A549 (cell line): ENCODE measurements around the gene SIGMAR1. TPM values are rescaled to one million over a fixed set of nuclear protein-coding genes. Genes with fewer than 3 reads are reported as not detected.

Source experiments
- ATAC-seq, 2 experiments: fragments of 200-7000 bp in 1 of 2; fragments of >200 bp in 1 of 2; cut with Nextera tagmentation in 1 of 2; cut with Tn5 transposase in 1 of 2; 3 replicates each; pipeline versions ENCODE4 v1.8.0 to v1.9.1; 2018 to 2020; ENCODE audit warnings: mild to moderate bottlenecking in 1 of 2, moderate library complexity in 1 of 2
- CTCF ChIA-PET: fragments of 300-600 bp; sonication (Branson Sonifier 250); formaldehyde crosslinking; extraction: SDS; loops from one replicate; lab custom pipeline; 2021; ENCODE audit warnings: antibody characterized with exemption, inconsistent platforms; lab: Yijun Ruan, JAX
- POLR2A ChIA-PET: fragments of 350-600 bp; formaldehyde crosslinking; extraction: SDS; loops from one replicate; lab custom pipeline; 2021; ENCODE audit warnings: antibody characterized with exemption, inconsistent platforms; lab: Yijun Ruan, JAX
- DNase-seq, 2 experiments: peaks; one replicate each; pipeline versions ENCODE4 v3.0.0 to v3.0.0-alpha.2; 2011 to 2016; ENCODE audit warnings: low read depth in 1 of 2, low spot score in 1 of 2
- FAIRE-seq: peaks from 2 replicates; lab custom pipeline; 2011; peaks lifted over from hg19 to GRCh38; lab: Jason Lieb, UNC
- H3K27ac ChIP-seq, 2 experiments: fragments of >200 bp; sonication (Bioruptor Twin); formaldehyde crosslinking; 3 replicates each; pipeline ENCODE4 v1.5.1; 2016 to 2017
- H3K4me1 ChIP-seq: fragments of >200 bp; sonication (Bioruptor Twin); formaldehyde crosslinking; 3 replicates; pipeline ENCODE4 v1.6.1; 2016
- H3K4me2 ChIP-seq: fragments of >200 bp; sonication (Bioruptor Twin); formaldehyde crosslinking; 3 replicates; pipeline ENCODE4 v1.6.1; 2016
- H3K4me3 ChIP-seq: fragments of >200 bp; sonication (Bioruptor Twin); formaldehyde crosslinking; 3 replicates; pipeline ENCODE4 v1.5.1; 2016
- H3K9me3 ChIP-seq: fragments of >200 bp; sonication (Bioruptor Twin); formaldehyde crosslinking; 3 replicates; pipeline ENCODE4 v1.6.1; 2016
- ATOH8 ChIP-seq: fragments of 250-450 bp; sonication (Bioruptor Pico); IDR thresholded peaks from 2 replicates; pipeline ENCODE4 v1.5.0; 2020; ENCODE audit warnings: low read depth, mild to moderate bottlenecking, moderate library complexity
- CEBPB ChIP-seq, 2 experiments: fragments of >200 bp in 1 of 2; sonication (Bioruptor Twin) in 1 of 2; formaldehyde crosslinking in 1 of 2; IDR thresholded peaks; 2 replicates each; pipeline ENCODE4 v1.6.1; 2012 to 2016
- EP300 ChIP-seq, 2 experiments: fragments of >200 bp; sonication (Bioruptor Twin); formaldehyde crosslinking; IDR thresholded peaks; 2 replicates in 1 of 2; 3 replicates in 1 of 2; pipeline ENCODE4 v1.6.1; 2016 to 2017
- ESRRA ChIP-seq: fragments of 150-350 bp; IDR thresholded peaks from 2 replicates; pipeline ENCODE4 v1.6.1; 2014; ENCODE audit warnings: mild to moderate bottlenecking, low read length, borderline replicate concordance
- FOSB ChIP-seq: fragments of 250-450 bp; sonication (Bioruptor Pico); IDR thresholded peaks from 2 replicates; pipeline ENCODE4 v1.5.0; 2020; ENCODE audit warnings: mild to moderate bottlenecking, moderate library complexity
- HES2 ChIP-seq: fragments of >200 bp; sonication (Bioruptor Twin); formaldehyde crosslinking; IDR thresholded peaks from 2 replicates; pipeline ENCODE4 v1.6.1; 2016
- HEYL ChIP-seq: fragments of 250-450 bp; sonication (Bioruptor Pico); IDR thresholded peaks from 2 replicates; pipeline ENCODE4 v1.8.0; 2021; ENCODE audit warnings: mild to moderate bottlenecking, moderate library complexity
- HOXB13 ChIP-seq: fragments of 250-450 bp; sonication (Bioruptor Pico); IDR thresholded peaks from 2 replicates; pipeline ENCODE4 v1.5.0; 2020; ENCODE audit warnings: low read depth, mild to moderate bottlenecking, moderate library complexity
- KDM5A ChIP-seq: fragments of 200-600 bp; sonication (generic); IDR thresholded peaks from 2 replicates; pipeline ENCODE4 v1.6.1; 2016; ENCODE audit warnings: antibody characterized with exemption, mild to moderate bottlenecking
- MAFK ChIP-seq: fragments of 450-650 bp; IDR thresholded peaks from 2 replicates; pipeline ENCODE4 v1.6.1; 2014; ENCODE audit not compliant: partially characterized antibody
- MAX ChIP-seq: IDR thresholded peaks from 2 replicates; pipeline ENCODE4 v1.6.1; 2012
- MAZ ChIP-seq: fragments of 150-350 bp; IDR thresholded peaks from 2 replicates; pipeline ENCODE4 v1.6.1; 2014; ENCODE audit warnings: antibody characterized with exemption, low read depth, low read length, borderline replicate concordance
- NPAS2 ChIP-seq: fragments of 250-450 bp; sonication (Bioruptor Pico); IDR thresholded peaks from 2 replicates; pipeline ENCODE4 v1.8.0; 2022; ENCODE audit warnings: mild to moderate bottlenecking, moderate library complexity, borderline replicate concordance
- PHF8 ChIP-seq: fragments of 200-600 bp; sonication (generic); IDR thresholded peaks from 2 replicates; pipeline ENCODE4 v1.6.1; 2016; ENCODE audit warnings: low read depth, mild to moderate bottlenecking, antibody characterized with exemption, moderate library complexity, borderline replicate concordance
- POLR2A ChIP-seq: IDR thresholded peaks from 2 replicates; pipeline ENCODE4 v1.6.1; 2012; ENCODE audit warnings: mild to moderate bottlenecking, low read length
- RAD21 ChIP-seq, 2 experiments: fragments of >200 bp in 1 of 2; sonication (Bioruptor Twin) in 1 of 2; formaldehyde crosslinking in 1 of 2; IDR thresholded peaks in 1 of 2; conservative IDR thresholded peaks in 1 of 2; 2 replicates in 1 of 2; 3 replicates in 1 of 2; pipeline ENCODE4 v1.6.1; 2012 to 2018; ENCODE audit warnings: inconsistent platforms in 1 of 2
- RARB ChIP-seq: fragments of 250-450 bp; sonication (Bioruptor Pico); IDR thresholded peaks from 2 replicates; pipeline ENCODE4 v1.8.0; 2021; ENCODE audit warnings: mild to moderate bottlenecking, moderate library complexity
- RFX5 ChIP-seq: fragments of 450-650 bp; IDR thresholded peaks from 2 replicates; pipeline ENCODE4 v1.7.1; 2014; ENCODE audit warnings: antibody characterized with exemption, mild to moderate bottlenecking, moderate library complexity
- SMC3 ChIP-seq: fragments of >200 bp; sonication (Bioruptor Twin); formaldehyde crosslinking; IDR thresholded peaks from 3 replicates; pipeline ENCODE4 v1.6.1; 2018; ENCODE audit warnings: inconsistent platforms
- ZFP36 ChIP-seq: fragments of 450-650 bp; IDR thresholded peaks from 2 replicates; pipeline ENCODE4 v1.6.1; 2014; ENCODE audit warnings: borderline replicate concordance; ENCODE audit not compliant: partially characterized antibody
- WGBS: methylation state at CpG from one replicate; pipeline ENCODE4 v1.1.6; 2017; ENCODE audit errors: missing lambda C conversion rate; 5-methylcytosine and 5-hydroxymethylcytosine counted together
- polyA plus RNA-seq, 4 experiments: library from polyadenylated mRNA; depleted of rRNA in 3 of 4; stranded (reverse); fragments of >200 nt; fragmentation: RNase III in 1 of 4; extraction: RNeasy Plus Mini Kit Qiagen cat#74134 plus additional on column Dnase treatment in 1 of 4; gene quantifications; 2 replicates in 3 of 4; 3 replicates in 1 of 4; pipeline ENCODE4 v1.2.3, GENCODE V29; 2011 to 2017

The SIGMAR1 gene
- polyA plus RNA-seq, 2 of the 4 experiments (the other 2 are of a cell fraction), result 64.6 to 150 TPM

- ATAC-seq, result no peak
- H3K9me3 ChIP-seq, result no peaks in the 10 kb centered on the region
- H3K4me3 ChIP-seq, result no peak overlapping the region
- POLR2A ChIA-PET, result interaction anchor here (0.6 kb wide), 1 partner anchor 246 kb away, joined by 4 read pairs; no protein-coding TSS in a partner anchor
- CTCF ChIA-PET, result interaction anchor here (0.8 to 7.4 kb wide), 7 partner anchors 10 to 79 kb away, joined by 3 to 118 read pairs (median 4); partner anchors contain the start of genes RPP25L and SIGMAR1
- no peak for DNase-seq
- no peak overlapping the region for H3K4me2 ChIP-seq
- H3K27ac ChIP-seq, result no peak overlapping the region
- H3K4me1 ChIP-seq, result peaks cover 6% of the 10 kb centered on the region; the same call in 2 of the 3 replicates
- TF ChIP-seq ZFP36, result no peak
- TF ChIP-seq MAZ, result no peak
- no peak for TF ChIP-seq RFX5
- TF ChIP-seq FOSB (CRISPR knock-in tag), result no peak
- no peak for TF ChIP-seq KDM5A
- no peak for TF ChIP-seq RARB (CRISPR knock-in tag)
- WGBS, result 85% methylated on average over 50 of the region's 63 CpGs
- no peak for FAIRE-seq
Observed at GRCh38 chr9:34623374-34624235, 14.0 kb downstream of the SIGMAR1 start.

- TF ChIP-seq PHF8, result 0 out of 2 replicates have a peak, but pooled peaks have one; percentile 26
- TF ChIP-seq SMC3, result no peak
- no peak for TF ChIP-seq KDM5A
- TF ChIP-seq HEYL, result no peak
- TF ChIP-seq NPAS2 (CRISPR knock-in tag), result no peak
- TF ChIP-seq HES2, result no peak
- no peak for TF ChIP-seq EP300 (IDR thresholded peaks at IDR 0.05)
- TF ChIP-seq FOSB (CRISPR knock-in tag), result no peak
- peak; percentile 42; the same call in 1 of the 2 replicates for TF ChIP-seq MAX
- TF ChIP-seq ESRRA, result no peak
- peak; percentile 30; the same call in 1 of the 2 replicates for TF ChIP-seq POLR2A
- TF ChIP-seq HOXB13 (CRISPR knock-in tag), result no peak
- no peak for TF ChIP-seq MAFK
- TF ChIP-seq CEBPB (IDR thresholded peaks at IDR 0.05), result no peak
- TF ChIP-seq RARB (CRISPR knock-in tag), result no peak
- no peak for TF ChIP-seq RAD21 (conservative IDR thresholded peaks at IDR 0.05 in 1 of 2, IDR thresholded peaks at IDR 0.05 in 1 of 2)
- TF ChIP-seq ATOH8 (CRISPR knock-in tag), result no peak
- no peak for TF ChIP-seq ZFP36
- Histone ChIP-seq H3K9me3 (no peaks in the 10 kb centered on the region), H3K4me3 (peak within 1 kb of the TSS; percentile 81), H3K4me2 (peak within 1 kb of the TSS; percentile 93), H3K4me1 (peaks cover 6% of the 10 kb centered on the region; the same call in 2 of the 3 replicates), H3K27ac (peak within 1 kb of the TSS; percentile 63 to 80)
- peak; percentile 96 to 99 for ATAC-seq
- peak; percentile 98 for FAIRE-seq
- DNase-seq, result peak; percentile 93 to 97
- ChIA-PET CTCF (interaction anchor here (0.6 to 7.4 kb wide), 12 partner anchors 8 to 944 kb away, joined by 3 to 118 read pairs (median 4); partner anchors contain the start of genes GALT, RPP25L and SIGMAR1), POLR2A (interaction anchor here (0.5 to 1.2 kb wide), 6 partner anchors 11 to 26 kb away, joined by 3 to 12 read pairs (median 5); partner anchors contain the start of genes GALT and SIGMAR1)
- 4% methylated on average over 40 of the region's 43 CpGs for WGBS
Observed at GRCh38 chr9:34620061-34620994, 17.3 kb downstream of the SIGMAR1 start, which contains the start of gene DCTN3. TSS of gene DCTN3 (minus strand) at chr9:34620495. CDS start at chr9:34620464, 31 bp downstream.
